Activated T-cell treated with anti-CD3 and anti-CD28 coated beads for 48 hours (primary cell): ENCODE measurements around the gene ARHGAP26.
"Not testable (repeated sequence)": the region's sequence is repeated elsewhere in the genome, so short reads cannot be mapped to it uniquely, and the experiment has no call there.

Experiments used
- DNase-seq: peaks from one replicate; pipeline ENCODE4 v3.0.0-alpha.2; 2020; ENCODE audit warnings: low read depth

Gene ARHGAP26

DNA sequence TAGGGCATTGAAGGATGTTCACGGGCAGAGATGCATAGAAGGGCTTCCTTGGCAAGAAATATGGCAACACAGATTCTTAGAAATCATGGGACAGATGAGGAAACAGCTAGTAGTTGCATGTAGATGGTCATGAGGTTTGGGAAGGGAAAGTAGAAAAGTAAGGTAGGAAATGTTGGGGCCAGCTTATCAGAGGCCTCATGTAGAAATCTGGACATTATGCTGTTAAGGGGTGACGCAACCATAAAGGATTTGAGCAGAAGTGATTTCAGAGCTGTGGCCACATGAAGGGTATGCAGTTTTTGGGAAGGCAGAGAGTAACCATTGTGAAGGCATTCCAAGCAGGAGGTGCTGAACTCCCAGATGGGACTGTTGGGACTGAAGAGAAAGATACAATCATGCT, 224.0 kb downstream of the ARHGAP26 start:
- no peak for DNase-seq

DNA sequence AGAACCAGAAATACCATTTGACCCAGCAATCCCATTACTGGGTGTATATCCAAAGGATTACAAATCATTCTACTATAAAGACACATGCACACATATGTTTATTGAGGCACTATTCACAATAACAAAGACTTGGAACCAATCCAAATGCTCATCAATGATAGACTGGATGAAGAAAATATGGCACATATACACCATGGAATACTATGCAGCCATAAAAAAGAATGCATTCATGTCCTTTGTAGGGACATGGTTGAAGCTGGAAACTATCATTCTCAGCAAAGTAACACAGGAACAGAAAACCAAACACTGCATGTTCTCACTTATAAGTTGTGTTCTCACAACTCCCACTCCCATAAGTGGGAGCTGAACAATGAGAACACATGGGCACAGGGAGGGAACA, 225.4 kb downstream of the ARHGAP26 start:
- not testable (repeated sequence) for DNase-seq

- no peak for DNase-seq
These were observed 227.4 kb downstream of the ARHGAP26 start for GRCh38 chr5:142997591-142997990.

DNA sequence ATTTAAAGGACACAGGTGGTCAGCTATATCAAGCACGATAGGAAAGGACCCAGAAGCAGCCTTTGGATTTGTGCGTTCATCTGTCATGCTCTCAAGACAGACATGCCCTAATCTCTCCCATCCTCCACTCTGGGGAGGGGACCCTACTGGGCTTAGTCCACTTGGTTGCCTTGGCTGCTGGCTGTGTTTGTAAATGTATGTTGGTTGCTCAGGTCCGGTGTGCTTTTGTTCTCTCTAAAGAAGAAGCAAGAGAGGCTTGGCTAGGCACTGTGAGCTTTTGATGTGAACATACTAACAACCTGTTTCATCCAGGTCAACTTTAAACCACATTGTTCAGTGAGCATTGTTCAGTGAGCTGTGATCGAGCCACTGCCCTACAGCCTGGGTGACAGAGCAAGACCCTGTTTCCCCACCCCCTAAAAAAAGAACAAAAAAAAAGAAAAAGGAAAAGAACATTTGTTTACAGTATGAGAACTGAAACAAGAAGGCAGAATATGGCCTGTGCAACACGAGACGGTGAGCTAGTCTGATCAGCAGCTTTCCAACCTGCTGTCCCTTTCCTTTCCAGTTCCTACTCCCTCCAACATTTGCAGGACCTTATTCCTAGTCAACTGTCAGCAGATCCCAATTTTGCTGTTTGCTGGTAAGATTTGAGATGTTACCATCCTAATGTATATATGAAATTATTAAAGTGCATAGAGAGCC, 228.3 kb downstream of the ARHGAP26 start:
- DNase-seq, result no peak

DNA sequence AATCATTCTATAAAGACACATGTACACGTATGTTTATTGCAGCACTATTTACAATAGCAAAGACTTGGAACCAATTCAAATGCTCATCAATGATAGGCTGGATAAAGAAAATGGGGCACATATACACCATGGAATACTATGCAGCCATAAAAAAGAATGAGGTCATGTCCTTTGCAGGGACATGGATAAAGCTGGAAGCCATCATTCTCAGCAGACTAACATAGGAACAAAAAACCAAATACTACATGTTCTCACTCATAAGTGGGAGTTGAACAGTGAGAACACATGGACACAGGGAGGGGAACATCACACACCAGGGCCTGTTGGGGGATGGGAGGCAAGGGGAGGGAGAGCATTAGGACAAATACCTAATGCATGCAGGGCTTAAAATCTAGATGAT, 230.4 kb downstream of the ARHGAP26 start:
- DNase-seq, result not testable (repeated sequence)

GRCh38 chr5:143001764-143002351, 231.7 kb downstream of the ARHGAP26 start:
- no peak for DNase-seq

DNA sequence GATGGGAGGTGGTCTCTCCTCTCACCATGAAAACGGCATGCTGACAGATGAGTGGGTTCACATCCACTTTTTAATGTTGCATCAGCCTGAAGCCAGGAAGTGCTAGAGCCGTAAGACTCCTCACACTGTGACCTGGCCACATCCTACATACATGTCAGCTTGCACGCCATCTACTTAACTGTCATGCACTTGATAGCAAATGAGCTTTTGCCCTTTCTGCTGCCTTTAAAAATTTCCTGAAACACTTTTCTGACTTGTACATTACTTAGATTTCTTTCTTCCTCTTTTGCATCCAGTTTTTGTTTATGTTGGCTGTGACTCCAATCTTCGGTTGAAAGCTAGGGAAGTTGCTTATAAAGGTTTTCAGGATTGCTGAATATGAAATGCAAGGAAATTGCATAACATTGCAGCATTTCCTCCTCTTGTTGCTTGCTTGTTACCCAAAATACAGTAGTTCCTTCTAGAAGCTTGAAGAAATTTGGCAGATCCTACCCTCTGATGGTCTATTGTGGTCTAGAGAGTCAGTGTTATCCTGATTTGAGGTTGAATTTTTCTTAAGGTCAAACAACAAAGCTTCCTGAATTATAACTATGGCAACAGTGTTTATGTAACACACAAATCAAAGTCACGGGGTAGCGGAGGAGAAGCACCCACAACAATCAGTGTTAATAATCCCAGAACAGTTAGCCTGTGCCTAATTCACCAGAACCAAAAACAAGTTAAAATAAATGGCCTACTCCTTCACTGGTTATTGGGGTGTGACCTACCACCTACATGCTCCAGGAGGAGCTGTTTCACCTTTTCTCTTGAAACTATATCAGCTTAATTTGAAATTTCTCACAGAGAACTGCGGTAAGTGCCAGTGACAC, 232.5 kb downstream of the ARHGAP26 start:
- peak; percentile 31 for DNase-seq

- no peak for DNase-seq
These were observed 233.1 kb downstream of the ARHGAP26 start for GRCh38 chr5:143003328-143003636.

- DNase-seq, result no peak
These were observed 234.4 kb downstream of the ARHGAP26 start for GRCh38 chr5:143004361-143005145.

GRCh38 chr5:143006501-143006900, 236.3 kb downstream of the ARHGAP26 start:
- DNase-seq, result no peak

- no peak for DNase-seq
These were observed 237.9 kb downstream of the ARHGAP26 start for GRCh38 chr5:143008032-143008431.

- DNase-seq, result peak; percentile 63
These were observed 238.8 kb downstream of the ARHGAP26 start for GRCh38 chr5:143008809-143009521.

- DNase-seq, result no peak
These were observed 240.2 kb downstream of the ARHGAP26 start for GRCh38 chr5:143010351-143010750.

- no peak for DNase-seq
These were observed 241.4 kb downstream of the ARHGAP26 start for GRCh38 chr5:143011585-143011984.

DNA sequence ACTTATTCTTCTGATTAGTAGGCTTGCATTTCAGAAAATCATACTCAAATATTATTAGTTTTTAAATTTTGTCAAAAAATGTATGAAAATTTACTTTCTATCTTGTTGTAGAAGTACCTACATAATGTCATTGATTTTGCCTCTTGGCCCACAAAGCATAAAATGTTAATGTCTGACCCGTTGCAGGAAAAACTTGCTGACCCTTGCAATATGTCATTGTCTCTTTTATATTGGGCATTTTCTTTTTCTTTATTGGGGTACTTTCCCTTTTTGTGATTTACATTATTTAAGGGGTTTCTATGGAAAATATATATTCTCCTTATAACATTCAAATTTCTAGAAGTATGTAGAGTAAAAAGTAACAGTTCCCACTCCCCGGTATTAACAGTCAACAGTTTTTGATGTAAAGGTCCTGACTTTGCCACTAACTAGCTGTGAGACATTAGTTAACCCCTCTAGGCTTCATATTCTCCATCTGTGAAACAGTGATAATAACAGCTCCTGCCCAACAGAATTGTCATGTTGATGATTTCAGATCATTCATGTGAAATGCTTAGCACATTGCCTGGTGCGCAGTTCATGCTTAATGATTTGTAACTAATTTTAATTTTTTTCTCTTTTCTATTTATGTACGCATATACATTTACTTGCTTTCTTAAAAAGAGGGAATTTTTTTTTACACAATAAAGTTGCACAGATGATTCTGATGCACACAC, 243.2 kb downstream of the ARHGAP26 start:
- DNase-seq, result no peak

GRCh38 chr5:143014017-143014651, 244.0 kb downstream of the ARHGAP26 start:
- no peak for DNase-seq

DNA sequence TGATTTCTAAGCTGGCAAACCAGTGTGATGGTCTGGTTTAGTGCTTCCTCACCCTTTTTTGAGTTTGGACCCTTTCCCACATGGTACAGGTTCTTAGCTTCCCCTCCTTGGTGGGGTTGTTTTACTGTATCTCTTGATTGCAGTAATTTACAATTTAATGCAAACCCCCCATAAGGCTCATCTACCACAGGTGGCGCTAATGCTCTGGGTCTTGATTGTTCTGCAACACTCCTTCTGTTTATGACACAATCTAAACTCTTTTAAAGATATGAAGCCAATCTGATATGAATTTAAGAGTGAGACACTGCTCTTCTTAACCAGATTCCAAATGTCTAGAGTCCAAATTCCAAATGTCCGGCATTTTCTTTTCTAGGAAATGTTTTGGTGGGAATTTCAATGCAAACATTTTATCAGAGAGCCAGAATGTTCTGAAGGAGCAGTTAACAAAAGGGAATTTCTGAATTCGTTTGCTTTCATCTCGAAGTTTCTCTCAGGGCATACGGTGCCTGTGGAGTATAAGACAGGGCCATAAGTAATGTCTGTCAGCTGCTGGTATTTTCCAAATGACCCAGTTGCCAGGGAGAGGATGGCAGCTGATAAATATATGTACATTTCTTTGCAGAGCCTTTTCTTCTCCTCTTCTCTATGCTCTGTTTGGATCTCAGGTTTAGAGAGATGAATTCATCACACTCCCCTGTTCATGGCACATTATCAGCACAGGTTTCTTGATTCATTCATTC, 246.8 kb downstream of the ARHGAP26 start:
- DNase-seq, result no peak

GRCh38 chr5:143017541-143017940, 247.4 kb downstream of the ARHGAP26 start:
- no peak for DNase-seq

DNA sequence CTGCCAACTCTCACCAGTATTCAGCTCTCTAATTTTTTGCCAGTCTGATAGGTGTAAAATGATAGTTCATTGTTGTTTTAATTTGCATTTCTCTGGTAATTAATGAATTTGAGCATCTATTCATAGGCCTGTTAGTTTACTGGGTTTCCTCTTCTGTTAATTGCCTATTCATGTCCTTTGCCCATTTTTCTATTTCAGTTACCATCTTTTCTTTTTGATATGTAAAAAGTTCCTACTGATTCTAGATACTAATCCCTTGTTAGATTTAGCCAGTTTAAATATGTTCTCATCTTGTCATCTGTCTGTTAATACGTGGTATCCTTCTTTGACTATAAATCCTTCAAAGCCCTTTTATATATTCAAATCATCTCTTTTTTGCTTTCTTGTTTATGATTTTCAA, 247.8 kb downstream of the ARHGAP26 start:
- no peak for DNase-seq

GRCh38 chr5:143019157-143019556, 249.0 kb downstream of the ARHGAP26 start:
- DNase-seq, result no peak
